Upper lobe of left lung (tissue), 4 donors: ENCODE results near the gene MOGAT2.

Experiments
- EP300 ChIP-seq, 4 donors: sonication (generic); formaldehyde crosslinking; IDR thresholded peaks; one replicate each; pipeline ENCODE4 v1.5.1; 2017; ENCODE audit warnings: antibody characterized with exemption in 4 of 4, control low read depth in 2 of 4
- POLR2A ChIP-seq, 4 donors: fragments of 450-650 bp; IDR thresholded peaks; one replicate each; pipeline ENCODE4 v1.5.1; 2016 to 2017; ENCODE audit warnings: antibody characterized with exemption in 4 of 4, mild to moderate bottlenecking in 2 of 4

GRCh38 chr11:75767793-75768111 is 50.1 kb downstream of the MOGAT2 start:
- TF ChIP-seq POLR2A (IDR thresholded peaks at IDR 0.05) (no peak), EP300 (IDR thresholded peaks at IDR 0.05) (no peak)
